Dendritic cell treated with granulocyte-macrophage colony-stimulating factor and Interleukin-4, amounts not matched to agents 40 ng/mL and 50 ng/mL, for 4 days (primary cell): ENCODE data around the gene MAN1A1.

Experiments used
- H3K27ac Mint-ChIP-seq: one replicate; pipeline ENCODE4 v1.8.0; 2022; ENCODE audit warnings: mild to moderate bottlenecking, mixed read lengths
- H3K27me3 Mint-ChIP-seq: one replicate; pipeline ENCODE4 v1.8.0; 2022; ENCODE audit warnings: mild to moderate bottlenecking, mixed read lengths
- H3K36me3 Mint-ChIP-seq: one replicate; pipeline ENCODE4 v1.8.0; 2022; ENCODE audit warnings: low read depth, mixed read lengths
- H3K4me1 Mint-ChIP-seq: one replicate; pipeline ENCODE4 v1.8.0; 2022; ENCODE audit warnings: low read depth, mixed read lengths
- H3K4me3 Mint-ChIP-seq: one replicate; pipeline ENCODE4 v1.8.0; 2022; ENCODE audit warnings: mild to moderate bottlenecking, moderate library complexity, mixed read lengths
- H3K9me3 Mint-ChIP-seq: one replicate; pipeline ENCODE4 v1.8.0; 2022; ENCODE audit warnings: mixed read lengths
- intact Hi-C: fragments of 100-400 bp; cut with micrococcal nuclease; formaldehyde crosslinking; loops from one replicate; pipeline ENCODE4 v1.15.0; 2022

MAN1A1 gene

DNA sequence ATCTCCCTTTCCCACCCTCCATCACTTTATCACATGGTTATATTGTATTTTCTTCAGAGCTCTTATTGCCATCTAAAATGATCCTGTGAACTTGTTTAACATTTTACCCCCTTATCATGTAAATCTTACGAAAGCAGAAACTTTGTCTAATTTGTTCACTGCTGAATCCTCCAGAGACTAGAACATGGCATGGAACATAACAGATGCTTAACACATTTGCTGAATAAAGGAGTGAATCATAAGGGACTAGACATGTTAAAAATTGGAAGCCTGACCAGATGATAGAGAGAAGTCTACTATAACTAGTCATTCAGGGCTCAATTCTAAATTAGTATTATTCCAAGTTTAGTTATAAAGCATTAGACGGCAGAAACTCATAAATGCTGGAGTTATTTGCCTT is 73.3 kb downstream of the MAN1A1 start:
- Mint-ChIP-seq H3K4me1 (no peaks in the 10 kb centered on the region), H3K4me3 (no peak overlapping the region), H3K36me3 (peaks cover 26% of the 10 kb centered on the region), H3K9me3 (peaks cover 1% of the 10 kb centered on the region), H3K27me3 (no peaks in the 10 kb centered on the region), H3K27ac (no peak overlapping the region)
- intact Hi-C loops: no loop called here

DNA sequence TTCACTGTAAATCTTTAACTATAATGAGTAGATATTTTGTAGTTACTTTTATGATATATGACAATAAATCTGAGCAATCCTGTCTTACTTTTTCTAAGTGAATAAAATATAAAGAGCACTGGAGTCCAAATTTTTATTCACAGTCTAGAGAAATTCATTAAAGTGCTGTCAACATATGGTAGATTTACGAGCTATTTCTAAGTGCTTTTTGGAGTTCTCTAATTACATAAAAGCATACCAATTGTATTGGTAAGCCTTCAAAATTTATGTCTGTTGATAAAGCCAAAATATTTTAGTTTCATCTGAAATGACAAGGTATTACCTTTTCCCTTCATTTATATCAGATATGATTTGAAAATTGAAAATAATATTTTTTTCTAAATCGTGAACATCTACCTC is 75.4 kb downstream of the MAN1A1 start:
- Mint-ChIP-seq H3K4me1 (no peaks in the 10 kb centered on the region), H3K4me3 (no peak overlapping the region), H3K9me3 (peaks cover 9% of the 10 kb centered on the region), H3K27ac (no peak overlapping the region), H3K27me3 (no peaks in the 10 kb centered on the region), H3K36me3 (peaks cover 31% of the 10 kb centered on the region)
- intact Hi-C loops: no loop called here

GRCh38 chr6:119273272-119274196 is 76.0 kb downstream of the MAN1A1 start:
- Mint-ChIP-seq H3K27ac (no peak overlapping the region), H3K27me3 (no peaks in the 10 kb centered on the region), H3K36me3 (peaks cover 35% of the 10 kb centered on the region), H3K4me3 (no peak overlapping the region), H3K9me3 (peaks cover 9% of the 10 kb centered on the region), H3K4me1 (no peaks in the 10 kb centered on the region)
- intact Hi-C loops: no loop called here

- H3K27me3 Mint-ChIP-seq: no peaks in the 10 kb centered on the region
- intact Hi-C loops: no loop called here
These were observed 79.0 kb downstream of the MAN1A1 start for GRCh38 chr6:119270545-119270944.

GRCh38 chr6:119269266-119270103 is 80.1 kb downstream of the MAN1A1 start:
- H3K4me1 Mint-ChIP-seq: no peaks in the 10 kb centered on the region
- H3K4me3 Mint-ChIP-seq: no peak overlapping the region
- H3K36me3 Mint-ChIP-seq: peaks cover 25% of the 10 kb centered on the region
- H3K9me3 Mint-ChIP-seq: peaks cover 9% of the 10 kb centered on the region
- H3K27ac Mint-ChIP-seq: no peak overlapping the region
- no peaks in the 10 kb centered on the region for H3K27me3 Mint-ChIP-seq
- intact Hi-C loops: no loop called here

More at GRCh38 chr6:119270545-119270944, 79.0 kb downstream of the MAN1A1 start:
- Mint-ChIP-seq H3K27ac (no peak overlapping the region), H3K9me3 (peaks cover 9% of the 10 kb centered on the region), H3K4me1 (no peaks in the 10 kb centered on the region), H3K4me3 (no peak overlapping the region), H3K36me3 (peaks cover 27% of the 10 kb centered on the region)

- Mint-ChIP-seq H3K4me3 (no peak overlapping the region), H3K9me3 (peaks cover 9% of the 10 kb centered on the region), H3K4me1 (no peaks in the 10 kb centered on the region), H3K36me3 (peaks cover 30% of the 10 kb centered on the region), H3K27ac (peak overlapping the region; percentile 50), H3K27me3 (no peaks in the 10 kb centered on the region)
- intact Hi-C loops: no loop called here
These were observed 82.2 kb downstream of the MAN1A1 start for GRCh38 chr6:119267126-119267905.

DNA sequence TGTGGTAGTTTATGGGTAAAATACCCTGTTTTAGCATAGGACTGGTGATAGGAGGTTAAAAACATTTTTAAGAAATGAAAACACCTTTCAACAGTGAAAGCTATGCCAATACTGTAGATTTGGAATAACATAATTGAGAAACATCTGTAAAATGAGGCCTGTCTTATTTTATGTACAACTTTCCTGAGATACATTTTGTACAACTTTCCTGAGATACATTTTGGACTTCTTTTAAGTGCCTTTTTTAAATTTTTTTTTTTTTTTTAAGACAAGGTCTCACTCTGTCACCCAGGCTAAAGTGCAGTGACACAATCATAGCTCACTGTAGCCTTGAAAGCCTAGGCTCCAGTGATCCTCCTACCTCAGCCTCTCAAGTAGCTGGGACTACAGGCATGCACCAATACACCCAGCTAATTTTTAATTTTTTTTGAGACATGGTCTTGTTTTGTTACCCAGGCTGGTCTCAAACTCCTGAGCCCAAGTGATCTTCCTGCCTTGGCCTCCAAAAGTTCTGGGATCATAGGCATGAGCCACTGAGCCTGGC is 84.6 kb downstream of the MAN1A1 start:
- no peak overlapping the region for H3K4me3 Mint-ChIP-seq
- H3K4me1 Mint-ChIP-seq: peaks cover 6% of the 10 kb centered on the region
- H3K27ac Mint-ChIP-seq: no peak overlapping the region
- intact Hi-C loops: no loop called here
- no peaks in the 10 kb centered on the region for H3K27me3 Mint-ChIP-seq
- no peaks in the 10 kb centered on the region for H3K9me3 Mint-ChIP-seq
- peaks cover 13% of the 10 kb centered on the region for H3K36me3 Mint-ChIP-seq

DNA sequence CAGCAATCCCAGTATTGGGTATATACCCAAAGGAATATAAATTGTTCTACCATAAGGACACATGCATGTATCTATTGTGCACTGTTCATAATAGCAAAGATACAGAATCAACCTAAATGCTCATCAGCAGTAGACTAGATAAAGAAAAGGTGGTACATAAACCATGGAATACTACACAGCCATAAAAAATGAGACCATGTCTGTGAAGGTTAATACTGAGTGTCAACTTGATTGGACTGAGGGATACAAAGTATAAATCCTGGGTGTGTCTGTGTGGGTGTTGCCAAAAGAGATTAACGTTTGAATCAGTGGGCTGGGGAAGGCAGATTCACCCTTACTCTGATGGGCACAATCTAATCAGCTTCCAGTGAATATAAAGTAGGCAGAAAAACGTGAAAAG is 86.9 kb downstream of the MAN1A1 start:
- peaks cover 6% of the 10 kb centered on the region for H3K36me3 Mint-ChIP-seq
- intact Hi-C loops: no loop called here
- H3K27ac Mint-ChIP-seq: no peak overlapping the region
- H3K9me3 Mint-ChIP-seq: no peaks in the 10 kb centered on the region
- H3K4me1 Mint-ChIP-seq: peaks cover 6% of the 10 kb centered on the region
- no peak overlapping the region for H3K4me3 Mint-ChIP-seq
- H3K27me3 Mint-ChIP-seq: no peaks in the 10 kb centered on the region

- H3K4me1 Mint-ChIP-seq: peaks cover 6% of the 10 kb centered on the region
- H3K9me3 Mint-ChIP-seq: no peaks in the 10 kb centered on the region
- H3K36me3 Mint-ChIP-seq: peaks cover 6% of the 10 kb centered on the region
- H3K27me3 Mint-ChIP-seq: no peaks in the 10 kb centered on the region
- no peak overlapping the region for H3K4me3 Mint-ChIP-seq
- intact Hi-C loops: no loop called here
- no peak overlapping the region for H3K27ac Mint-ChIP-seq
These were observed 87.6 kb downstream of the MAN1A1 start for GRCh38 chr6:119261944-119262284.

- Mint-ChIP-seq H3K27me3 (no peaks in the 10 kb centered on the region), H3K9me3 (no peaks in the 10 kb centered on the region), H3K27ac (no peak overlapping the region), H3K4me3 (no peak overlapping the region), H3K4me1 (peaks cover 6% of the 10 kb centered on the region), H3K36me3 (peaks cover 10% of the 10 kb centered on the region)
- intact Hi-C loops: no loop called here
These were observed 90.5 kb downstream of the MAN1A1 start for GRCh38 chr6:119259027-119259426.

GRCh38 chr6:119257726-119258125 is 91.8 kb downstream of the MAN1A1 start:
- intact Hi-C loops: no loop called here
- Mint-ChIP-seq H3K4me1 (peaks cover 6% of the 10 kb centered on the region), H3K27me3 (no peaks in the 10 kb centered on the region), H3K36me3 (peaks cover 16% of the 10 kb centered on the region), H3K9me3 (no peaks in the 10 kb centered on the region), H3K4me3 (no peak overlapping the region), H3K27ac (no peak overlapping the region)

DNA sequence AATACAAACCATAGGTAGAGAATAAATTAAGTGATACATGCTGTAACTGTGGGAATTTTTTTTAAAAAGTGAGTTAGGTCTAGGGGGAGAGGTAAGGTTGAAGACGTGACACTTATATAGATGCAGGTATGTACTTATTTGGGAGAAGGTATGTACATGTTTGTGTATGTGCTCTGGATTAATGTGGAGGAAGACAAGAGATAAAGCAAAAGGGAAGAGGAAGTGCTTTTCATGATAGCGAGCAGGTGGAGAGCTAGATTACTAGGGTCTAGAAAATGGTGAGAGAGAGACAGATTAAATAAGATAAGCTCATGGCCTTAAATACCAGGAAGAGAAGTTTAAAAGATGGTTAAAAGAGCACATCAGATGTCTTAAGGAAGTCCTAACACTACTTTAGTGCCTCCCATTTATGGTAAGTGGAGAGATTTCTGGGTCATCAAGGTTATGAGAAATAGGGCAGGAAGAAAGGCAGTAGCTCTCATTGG is 92.5 kb downstream of the MAN1A1 start:
- Mint-ChIP-seq H3K27ac (no peak overlapping the region), H3K27me3 (no peaks in the 10 kb centered on the region), H3K9me3 (no peaks in the 10 kb centered on the region), H3K4me3 (no peak overlapping the region), H3K4me1 (peaks cover 5% of the 10 kb centered on the region), H3K36me3 (peaks cover 16% of the 10 kb centered on the region)
- intact Hi-C loops: no loop called here

DNA sequence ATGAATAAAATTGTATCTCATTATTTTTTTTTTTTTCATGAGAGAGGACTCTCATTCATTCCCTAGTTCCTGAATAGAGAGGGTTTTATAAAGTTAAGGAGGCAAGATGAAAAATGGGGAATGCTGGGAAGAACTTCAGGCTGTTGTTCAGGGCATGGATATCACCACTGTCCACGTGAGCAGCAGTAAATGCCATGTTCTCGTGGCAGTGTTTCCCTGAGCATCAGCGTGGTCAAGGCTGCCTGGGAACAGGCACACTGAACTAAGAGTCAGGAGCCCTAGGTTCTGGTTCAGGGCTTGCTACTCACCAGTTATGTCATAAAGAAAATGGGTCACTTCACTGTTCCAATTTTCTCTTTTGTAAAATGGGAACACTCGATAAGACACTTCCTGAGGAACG is 93.2 kb downstream of the MAN1A1 start:
- Mint-ChIP-seq H3K27me3 (no peaks in the 10 kb centered on the region), H3K36me3 (peaks cover 17% of the 10 kb centered on the region), H3K4me1 (no peaks in the 10 kb centered on the region), H3K27ac (no peak overlapping the region), H3K4me3 (no peak overlapping the region), H3K9me3 (no peaks in the 10 kb centered on the region)
- intact Hi-C loops: no loop called here
